ENCODE data around the gene KRABD2.

- no peak for TF ChIP-seq CTCF (conservative IDR thresholded peaks at IDR 0.05 in 1 of 2, IDR thresholded peaks at IDR 0.05 in 1 of 2; ENCODE audit: extremely low read depth in 1 of 2, insufficient read depth in 1 of 2, low read depth in 1 of 2, low read length in 2 of 2)
- no peak for TF ChIP-seq EZH2 (IDR thresholded peaks at IDR 0.05; ENCODE audit: borderline replicate concordance, low read length)
Measured at GRCh38 chr17:8354236-8354635, 22.3 kb downstream of the KRABD2 start.

All from mammary epithelial cell (primary cell).